ENCODE data around the gene MYOD1.

Gene MYOD1

DNA sequence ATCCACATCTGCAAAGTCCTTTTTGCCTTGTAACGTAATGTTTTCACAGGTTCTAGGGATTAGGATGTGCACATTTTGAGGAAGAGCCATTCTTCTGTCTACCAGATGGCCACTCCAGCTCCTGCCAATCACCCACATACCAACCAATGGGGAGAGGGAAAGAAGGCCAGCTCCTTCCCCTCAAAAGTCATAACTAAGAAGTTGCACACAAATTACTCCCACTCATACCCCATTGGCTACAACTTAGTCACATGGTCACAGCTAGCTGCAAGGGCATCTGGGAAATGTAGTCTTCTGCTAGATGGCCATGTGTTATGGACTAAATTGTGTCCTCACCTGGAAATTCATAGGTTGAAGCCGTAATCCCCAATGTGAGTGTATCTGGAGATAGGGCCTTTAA is 15.4 kb upstream of the MYOD1 start:
- DNase-seq: peak; percentile 24

DNA sequence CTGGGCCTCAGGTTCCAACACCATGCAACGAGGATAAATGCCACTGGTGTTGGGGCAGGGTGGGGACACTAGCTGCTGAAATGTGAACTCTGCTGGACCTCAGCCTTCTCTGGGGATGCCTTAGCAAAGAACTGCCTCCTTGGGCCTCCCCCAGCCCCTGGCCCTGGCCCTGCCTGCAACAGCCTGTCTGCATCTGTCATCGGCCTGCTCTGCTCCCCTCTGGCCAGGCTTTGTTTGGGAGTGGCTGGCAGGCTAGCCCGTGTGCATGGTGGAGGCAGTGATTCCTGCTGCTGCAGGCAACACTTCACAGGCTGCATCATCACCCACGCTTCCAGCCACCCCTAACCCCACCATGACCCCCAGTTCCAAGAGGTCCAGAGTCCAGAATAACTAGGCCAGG is 11.5 kb upstream of the MYOD1 start:
- DNase-seq: no peak

DNA sequence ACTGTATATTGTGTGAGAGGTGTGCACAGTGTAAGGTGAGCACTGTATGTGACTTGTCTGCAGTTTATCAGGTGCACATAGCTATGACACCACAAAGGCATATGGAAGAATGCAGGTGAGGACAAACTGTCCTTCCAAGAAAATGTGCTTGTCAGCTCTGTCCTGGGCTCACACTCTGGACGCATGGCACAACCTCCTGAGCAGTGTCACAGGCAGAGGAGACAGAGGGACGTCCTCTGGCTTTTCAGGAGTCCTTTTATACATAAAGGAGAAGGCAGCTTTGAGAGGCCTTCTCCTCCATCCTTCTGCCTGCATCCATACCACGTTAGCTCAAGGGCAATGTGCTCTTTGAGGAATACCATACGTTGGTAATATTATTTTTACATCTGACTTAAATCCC is 7.5 kb upstream of the MYOD1 start:
- DNase-seq: peak; percentile 19

DNA sequence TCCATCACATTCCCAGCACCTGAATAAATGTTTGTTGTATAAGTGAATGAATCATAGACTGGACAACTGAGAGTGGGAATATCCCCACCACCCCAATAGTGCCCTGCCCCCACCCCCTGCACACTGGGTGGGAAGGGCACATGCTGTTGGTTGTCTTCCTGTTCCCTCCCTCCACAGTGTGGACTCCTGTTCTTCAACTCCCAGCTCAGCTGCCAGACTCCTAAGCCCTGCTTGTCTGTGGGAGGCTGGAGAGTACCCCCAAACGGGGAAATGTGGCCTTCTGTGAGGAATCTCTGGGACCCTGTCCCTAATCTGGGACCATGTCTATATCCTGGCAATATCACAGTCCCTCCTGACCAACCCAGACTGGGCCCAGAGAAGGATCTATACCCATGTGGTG is 5.5 kb upstream of the MYOD1 start:
- DNase-seq: no peak

DNA sequence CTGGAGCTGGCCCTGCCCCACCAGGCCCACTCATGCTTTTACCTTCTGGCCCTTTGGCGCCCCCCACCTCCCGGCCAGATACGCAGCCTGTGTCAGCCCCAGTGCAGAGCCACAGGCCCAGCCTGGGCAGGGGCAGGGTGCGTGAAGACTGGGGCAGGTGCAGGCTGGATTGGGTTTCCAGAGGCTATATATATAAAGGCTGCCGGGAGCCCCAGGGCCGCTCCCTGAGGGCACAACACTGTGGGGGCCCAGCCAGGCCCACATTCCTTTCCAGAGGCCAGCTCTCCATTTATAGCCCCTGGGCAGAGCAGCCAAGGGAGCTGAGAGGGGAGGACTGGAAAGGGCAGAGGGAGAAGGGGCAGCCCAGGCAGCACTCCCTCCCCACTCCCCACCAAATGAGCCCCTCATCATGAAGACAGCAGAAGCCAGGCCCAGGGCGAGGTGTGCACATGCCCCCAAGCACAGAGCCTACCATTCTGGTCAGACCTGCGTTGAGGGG is 5.0 kb upstream of the MYOD1 start:
- no peak for DNase-seq

DNA sequence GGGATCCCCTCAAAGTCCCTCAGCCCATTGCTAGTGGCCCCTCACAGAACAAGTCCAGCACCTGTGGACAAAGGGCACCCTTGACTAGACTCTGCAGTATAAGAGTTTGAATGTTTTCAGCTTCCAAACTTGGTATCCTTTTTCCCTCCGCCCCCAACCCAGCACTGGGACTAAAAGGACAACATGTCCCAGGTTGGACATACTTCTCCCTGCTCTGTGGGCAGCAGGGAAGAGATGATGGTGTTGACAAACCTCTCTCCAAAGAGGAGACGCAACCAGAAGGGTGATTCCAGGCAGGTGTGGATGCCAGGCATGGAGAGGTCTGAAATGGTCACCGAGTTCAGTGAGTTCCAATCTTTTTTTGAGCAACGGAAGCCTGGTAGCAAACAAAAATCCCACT is 4.5 kb upstream of the MYOD1 start:
- no peak for DNase-seq

DNA sequence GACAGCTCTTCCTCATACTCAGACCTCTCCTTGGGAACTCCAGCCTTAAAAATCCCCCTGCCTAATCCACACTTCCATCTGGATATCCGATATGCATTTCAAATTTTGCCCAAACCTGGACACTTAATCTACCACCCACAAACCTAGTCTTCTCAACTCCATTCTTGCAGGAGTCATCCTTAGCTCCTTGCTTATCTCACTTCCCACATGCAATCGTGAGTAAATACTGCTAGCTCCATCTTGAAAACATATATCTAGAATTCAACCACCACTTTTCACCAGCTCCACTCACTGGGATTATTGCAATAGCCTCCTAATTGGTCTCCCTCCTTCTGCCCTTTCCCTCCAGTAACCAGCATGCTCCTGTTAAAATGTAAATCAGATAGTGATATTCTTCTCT is 2.6 kb upstream of the MYOD1 start:
- DNase-seq: no peak

DNA sequence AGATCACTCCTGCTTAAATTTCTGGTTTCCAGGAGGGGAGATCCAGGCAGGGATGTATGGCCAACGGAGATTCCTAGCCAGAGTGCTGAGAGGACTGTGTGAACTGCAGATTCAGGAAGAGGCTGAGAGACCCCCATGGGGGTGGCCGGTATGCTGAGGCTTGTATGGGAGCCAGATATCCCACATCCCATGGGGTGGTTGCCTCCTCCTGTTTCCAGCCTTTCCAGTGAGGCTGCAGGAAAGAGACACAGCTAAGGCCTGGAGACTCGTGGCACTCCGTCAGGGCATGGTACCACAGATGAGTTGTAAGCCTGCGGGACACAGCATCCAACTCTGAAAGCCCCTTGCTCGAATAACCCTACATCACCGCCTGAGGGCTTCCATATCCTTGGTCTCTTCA is 1.4 kb upstream of the MYOD1 start:
- DNase-seq: no peak

DNA sequence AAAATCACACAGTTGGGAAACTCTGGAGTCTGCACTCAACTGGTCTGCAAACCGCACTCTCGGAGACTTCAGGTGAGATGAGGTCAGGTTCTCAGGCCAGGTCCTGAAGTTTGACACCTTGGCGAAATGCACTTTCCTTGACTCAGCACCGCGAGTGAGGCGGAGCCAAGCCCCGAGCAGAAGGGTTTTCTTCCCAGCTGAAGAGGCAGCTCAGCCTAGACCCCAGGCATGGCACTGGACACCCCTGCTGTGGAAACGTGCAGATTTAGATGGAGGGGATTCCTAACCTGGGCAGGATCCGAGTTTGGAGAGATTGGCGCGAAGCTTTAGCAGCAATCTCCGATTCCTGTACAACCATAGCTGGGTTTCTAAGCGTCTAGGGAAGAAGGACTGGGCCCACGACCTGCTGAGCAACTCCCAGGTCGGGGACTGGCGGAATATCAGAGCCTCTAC is 835 bp upstream of the MYOD1 start:
- DNase-seq: no peak

DNA sequence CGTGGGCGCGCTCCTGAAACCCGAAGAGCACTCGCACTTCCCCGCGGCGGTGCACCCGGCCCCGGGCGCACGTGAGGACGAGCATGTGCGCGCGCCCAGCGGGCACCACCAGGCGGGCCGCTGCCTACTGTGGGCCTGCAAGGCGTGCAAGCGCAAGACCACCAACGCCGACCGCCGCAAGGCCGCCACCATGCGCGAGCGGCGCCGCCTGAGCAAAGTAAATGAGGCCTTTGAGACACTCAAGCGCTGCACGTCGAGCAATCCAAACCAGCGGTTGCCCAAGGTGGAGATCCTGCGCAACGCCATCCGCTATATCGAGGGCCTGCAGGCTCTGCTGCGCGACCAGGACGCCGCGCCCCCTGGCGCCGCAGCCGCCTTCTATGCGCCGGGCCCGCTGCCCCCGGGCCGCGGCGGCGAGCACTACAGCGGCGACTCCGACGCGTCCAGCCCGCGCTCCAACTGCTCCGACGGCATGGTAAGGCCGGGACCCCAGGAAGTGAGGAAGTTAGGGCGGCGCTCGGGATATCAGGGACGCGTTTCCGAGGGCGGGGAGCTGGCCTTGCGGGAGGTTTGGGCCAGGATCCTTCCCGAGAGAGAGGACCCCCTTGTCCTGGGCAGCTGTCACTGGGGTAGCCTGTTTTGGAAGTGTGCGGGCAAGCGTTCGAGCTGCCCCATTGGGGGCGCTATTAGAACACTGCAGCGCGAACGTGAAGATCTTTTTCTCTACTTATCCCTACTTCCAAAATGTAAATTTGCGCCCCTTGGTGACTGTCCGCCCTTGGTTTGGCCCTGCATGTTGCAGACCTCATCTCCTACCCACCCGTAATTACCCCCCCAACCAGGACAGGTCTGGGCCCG is 796 bp downstream of the MYOD1 start:
- peak; percentile 68 for DNase-seq

DNA sequence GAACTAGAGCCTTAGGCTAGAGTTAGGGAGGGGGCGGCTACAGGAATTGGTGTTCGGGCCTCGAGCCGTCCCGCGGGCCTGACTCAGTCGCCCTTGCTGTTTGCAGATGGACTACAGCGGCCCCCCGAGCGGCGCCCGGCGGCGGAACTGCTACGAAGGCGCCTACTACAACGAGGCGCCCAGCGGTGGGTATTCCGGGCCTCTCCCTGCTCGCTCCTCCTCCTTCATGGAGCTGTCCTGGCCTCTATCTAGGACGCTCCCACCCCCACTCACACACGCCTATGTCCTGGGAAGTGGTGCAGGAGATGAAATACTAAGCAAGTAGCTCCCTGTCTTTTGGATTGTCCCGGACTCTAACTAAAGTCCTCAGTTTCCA is 1.4 kb downstream of the MYOD1 start:
- DNase-seq: no peak

DNA sequence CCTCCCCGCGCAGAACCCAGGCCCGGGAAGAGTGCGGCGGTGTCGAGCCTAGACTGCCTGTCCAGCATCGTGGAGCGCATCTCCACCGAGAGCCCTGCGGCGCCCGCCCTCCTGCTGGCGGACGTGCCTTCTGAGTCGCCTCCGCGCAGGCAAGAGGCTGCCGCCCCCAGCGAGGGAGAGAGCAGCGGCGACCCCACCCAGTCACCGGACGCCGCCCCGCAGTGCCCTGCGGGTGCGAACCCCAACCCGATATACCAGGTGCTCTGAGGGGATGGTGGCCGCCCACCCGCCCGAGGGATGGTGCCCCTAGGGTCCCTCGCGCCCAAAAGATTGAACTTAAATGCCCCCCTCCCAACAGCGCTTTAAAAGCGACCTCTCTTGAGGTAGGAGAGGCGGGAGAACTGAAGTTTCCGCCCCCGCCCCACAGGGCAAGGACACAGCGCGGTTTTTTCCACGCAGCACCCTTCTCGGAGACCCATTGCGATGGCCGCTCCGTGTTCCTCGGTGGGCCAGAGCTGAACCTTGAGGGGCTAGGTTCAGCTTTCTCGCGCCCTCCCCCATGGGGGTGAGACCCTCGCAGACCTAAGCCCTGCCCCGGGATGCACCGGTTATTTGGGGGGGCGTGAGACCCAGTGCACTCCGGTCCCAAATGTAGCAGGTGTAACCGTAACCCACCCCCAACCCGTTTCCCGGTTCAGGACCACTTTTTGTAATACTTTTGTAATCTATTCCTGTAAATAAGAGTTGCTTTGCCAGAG is 2.0 kb downstream of the MYOD1 start:
- DNase-seq: no peak

DNA sequence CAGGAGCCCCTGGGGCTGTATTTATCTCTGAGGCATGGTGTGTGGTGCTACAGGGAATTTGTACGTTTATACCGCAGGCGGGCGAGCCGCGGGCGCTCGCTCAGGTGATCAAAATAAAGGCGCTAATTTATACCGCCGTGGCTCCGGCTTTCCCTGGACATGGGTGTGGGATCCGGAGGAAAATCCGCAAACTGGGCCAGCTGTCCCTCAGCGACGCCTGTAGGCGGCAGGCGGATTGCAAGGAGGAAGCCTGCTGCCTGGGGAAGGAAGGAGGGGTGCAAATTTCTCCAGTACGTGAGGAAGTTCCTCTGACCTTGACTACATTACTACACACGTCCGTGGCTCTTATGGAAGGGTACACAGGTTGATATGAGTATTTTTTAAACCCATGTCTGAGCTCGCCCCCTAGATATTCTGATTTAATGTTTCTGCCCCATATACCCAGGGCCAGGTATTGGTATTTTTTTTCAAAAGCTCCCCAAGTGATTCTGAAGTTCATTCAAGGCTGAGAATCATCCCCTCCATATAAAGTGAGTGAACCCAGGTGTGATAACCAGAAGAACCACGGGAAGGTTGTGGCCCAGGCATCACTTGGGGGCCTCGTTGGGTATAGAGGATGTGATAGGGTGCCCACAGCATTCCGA is 2.8 kb downstream of the MYOD1 start:
- peak; percentile 75 for DNase-seq

DNA sequence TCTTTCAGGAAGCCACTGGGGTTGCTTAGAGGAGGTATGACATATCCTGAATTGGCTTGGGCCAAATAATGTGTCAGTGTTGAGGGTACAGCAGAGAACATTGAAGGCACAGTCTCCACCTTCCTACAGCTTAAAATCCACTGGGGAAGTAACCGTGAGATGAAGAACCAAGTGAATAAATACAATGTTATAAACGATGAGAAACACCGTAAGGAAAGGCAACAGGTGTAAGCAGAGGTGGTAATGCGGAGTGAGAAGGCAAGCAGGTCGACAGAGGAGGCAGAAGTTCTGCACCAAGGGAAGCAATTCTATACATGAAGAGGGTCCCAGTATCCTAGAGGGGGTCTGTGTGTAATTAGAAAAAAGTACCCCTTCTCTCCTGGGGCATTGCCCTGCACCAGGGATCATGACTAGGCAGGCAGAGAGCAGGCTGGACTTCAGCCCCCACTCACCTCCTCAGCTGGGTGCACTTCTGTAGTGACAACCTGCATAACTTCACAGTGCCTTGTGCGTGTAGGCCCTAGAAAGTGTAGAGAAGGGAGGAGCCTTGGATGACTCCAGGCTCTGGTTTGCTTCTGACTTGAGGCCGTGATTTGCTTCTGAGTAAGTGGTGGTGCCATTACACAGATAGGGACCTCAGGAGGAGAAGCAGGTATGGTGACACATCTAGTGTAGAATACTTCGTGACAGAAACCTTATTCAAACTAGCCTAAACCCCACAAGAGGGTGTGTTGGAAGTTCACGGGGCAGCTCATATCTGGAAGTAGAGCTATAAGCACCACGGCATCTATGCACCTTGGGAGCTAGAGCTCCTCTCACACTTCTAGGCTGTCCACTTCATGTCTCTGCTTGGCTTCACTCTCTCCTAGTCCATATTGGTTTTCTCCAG is 4.9 kb downstream of the MYOD1 start:
- DNase-seq: no peak

DNA sequence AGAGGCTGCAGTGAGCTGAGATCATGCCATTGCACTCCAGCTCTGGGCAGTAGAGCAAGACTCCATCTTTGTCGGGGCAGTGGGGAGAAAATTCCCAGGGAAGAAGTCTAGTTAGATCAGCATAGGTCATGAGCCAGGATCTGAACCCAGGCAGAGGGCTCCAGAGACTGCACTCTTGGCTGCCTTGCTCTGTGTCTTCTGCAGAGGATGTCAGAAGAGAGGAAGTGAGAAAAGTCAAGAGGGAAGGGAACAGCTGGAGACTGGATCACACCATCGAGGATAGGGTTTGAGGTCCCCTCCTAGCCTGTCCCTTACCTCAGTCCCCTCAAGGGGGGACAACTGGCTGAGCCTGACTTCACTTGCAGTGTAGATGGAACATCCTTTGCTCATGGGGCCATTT is 5.8 kb downstream of the MYOD1 start:
- DNase-seq: no peak

DNA sequence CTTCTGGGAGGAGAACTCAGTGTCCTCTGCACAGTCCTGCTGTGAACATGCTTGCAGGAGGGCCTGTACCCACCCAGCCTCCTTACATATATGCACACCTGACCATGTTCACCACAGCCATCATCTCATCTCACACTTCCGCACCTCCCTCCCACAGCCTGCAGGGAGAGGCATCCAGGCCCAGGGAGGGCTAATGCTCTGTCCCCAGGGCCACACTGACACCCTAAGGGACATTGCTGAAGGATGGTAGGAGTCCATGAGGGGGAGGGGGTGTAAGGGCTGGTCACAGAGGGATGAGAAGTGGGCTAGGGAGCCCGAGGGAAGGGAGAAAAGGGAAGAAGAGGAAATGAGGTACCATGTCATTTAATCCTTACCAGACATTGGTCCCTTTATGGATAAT is 10.8 kb downstream of the MYOD1 start:
- DNase-seq: no peak

DNA sequence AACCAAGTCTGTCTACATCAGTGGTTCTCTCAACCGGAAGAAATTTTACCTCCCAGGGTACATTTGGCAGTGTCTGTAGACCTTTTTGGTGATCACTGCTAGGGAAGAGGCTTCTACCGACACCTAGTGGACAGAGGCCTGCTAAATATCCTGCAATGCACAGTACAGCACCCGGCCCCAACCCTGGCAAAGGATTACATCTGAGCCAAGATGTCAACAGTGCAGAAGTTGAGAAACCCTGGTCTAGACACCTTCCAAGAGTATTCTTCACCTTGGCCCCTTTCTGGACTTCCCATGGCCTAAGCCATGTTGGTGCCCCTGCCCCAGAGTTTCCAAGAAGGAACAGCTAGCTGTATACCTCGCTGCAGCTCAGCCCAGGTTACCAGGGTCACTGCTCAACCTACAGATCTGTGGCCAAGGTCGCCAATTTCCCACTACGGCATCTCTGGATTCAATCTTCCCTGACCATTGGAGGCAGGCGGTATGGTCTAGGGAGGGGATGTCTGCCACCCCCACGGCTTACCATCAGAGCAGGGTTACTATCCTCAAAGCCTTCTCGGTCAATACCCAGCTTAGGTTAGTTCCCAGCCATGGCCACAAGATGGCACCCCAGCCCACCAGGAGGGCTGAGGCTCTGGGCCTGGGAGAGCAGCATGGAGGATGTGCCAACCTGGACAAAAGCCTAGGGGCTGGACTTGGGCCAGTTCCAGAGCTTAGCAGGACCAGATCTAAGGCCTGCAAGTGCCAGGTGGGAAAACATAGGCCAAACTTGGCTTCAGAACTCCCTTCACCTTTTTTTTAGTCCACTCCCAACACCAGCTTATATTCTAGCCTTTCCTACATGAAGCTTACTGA is 11.5 kb downstream of the MYOD1 start:
- DNase-seq: peak; percentile 92

DNA sequence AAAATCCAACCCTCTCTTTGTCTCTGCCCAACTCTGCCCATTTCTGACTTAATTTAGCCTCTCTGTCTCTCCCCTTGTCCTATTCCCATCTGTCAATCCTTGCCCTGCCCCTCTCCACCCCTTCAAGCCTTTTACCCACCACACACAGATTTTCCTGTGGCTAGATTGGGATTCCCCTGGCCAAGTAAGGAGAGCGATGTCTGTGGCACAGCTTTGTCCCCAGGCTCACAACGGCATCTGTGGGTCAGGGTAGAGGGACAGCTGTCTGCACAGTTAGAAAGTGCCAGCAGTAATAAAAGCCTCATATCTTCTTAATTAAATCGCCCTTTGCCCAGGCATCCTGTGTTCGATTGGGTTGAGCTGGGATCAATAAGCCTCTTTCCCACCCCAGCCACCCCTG is 13.9 kb downstream of the MYOD1 start:
- no peak for DNase-seq

DNA sequence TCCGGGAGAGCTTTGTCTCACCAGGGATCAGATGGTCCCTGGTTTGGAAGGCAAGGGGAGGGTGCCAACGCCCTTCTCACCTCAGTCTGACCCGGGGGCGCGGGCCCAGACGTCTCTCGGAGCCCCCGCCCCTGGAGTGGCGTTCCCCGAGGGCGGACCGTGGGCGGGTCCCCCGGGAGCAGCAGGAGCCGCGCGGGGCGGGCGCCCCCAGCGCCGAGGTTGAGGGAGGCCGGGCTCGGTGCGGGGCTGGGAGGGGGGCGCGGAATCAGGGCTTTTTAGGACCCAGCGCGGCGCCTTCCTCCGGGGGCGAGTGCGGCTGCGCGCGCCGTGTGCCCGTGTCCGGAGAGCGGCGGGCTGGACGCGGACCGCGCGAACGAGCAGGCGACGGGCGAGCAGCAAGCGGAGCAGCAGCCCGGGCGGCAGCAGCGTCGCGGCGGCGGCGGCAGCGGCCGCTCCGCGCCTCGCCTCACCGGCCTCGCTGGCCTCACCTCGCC is 15.1 kb downstream of the MYOD1 start, which contains the start of gene KCNC1:
Gene KCNC1 (plus strand): TSS at position 364 of the 494 bp plus-strand sequence. CDS start 1,222 bp downstream, outside the sequence.
- peak; percentile 70 for DNase-seq

DNA sequence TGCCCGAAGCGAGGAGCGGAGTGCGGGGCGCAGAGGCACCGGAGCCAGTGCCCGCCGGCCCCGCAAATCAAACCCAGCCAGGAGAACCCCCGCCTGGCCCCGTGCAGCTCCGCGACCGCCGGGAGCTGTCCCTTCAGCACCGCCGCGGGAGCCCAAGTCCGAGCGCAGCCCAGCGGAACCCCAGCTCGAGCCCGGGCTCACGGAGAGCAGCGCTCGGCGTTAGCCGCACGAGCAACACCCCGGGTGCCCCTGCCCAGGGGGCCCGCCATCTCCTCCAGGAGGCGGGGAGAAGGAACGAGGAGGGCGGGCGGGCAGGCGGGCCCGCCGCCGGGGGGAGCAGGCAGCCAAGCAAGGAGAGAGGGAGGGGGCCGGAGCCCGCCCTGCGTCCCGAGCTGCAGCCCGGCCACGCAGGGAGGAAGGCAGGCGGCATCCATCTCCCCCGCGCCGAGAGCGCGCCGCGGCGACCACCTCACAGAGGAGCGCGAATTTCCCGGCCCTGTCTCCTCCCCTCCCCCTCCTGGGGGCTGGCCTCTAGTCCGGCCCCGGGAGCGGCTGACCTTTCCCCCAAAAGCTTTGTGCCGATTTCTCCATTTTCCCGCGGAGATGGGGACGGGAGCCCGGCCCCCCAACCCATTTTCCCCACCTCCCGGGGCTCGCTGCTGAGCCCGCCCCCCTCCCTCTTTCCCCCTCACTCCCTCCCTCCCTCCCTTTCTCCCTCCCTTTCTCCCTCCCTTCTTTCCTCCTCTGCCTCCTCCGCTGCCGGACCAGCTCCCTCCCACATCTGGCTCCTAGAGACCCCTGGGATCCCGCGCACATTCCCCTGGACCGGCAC is 15.8 kb downstream of the MYOD1 start:
- peak; percentile 90 for DNase-seq
